Keratinocyte (primary cell): Measurements from ENCODE around the gene OPN1MW. TPM values are rescaled to one million over a fixed set of nuclear protein-coding genes. Genes with fewer than 3 reads are reported as not detected.
"Not testable (repeated sequence)": the region's sequence is repeated elsewhere in the genome, so short reads cannot be mapped to it uniquely, and the experiment has no call there.

Source experiments
- DNase-seq: peaks from one replicate; pipeline ENCODE4 v3.0.0-alpha.2; 2011; ENCODE audit warnings: low read depth, missing footprints, low spot score
- FAIRE-seq: peaks from 2 replicates; lab custom pipeline; 2011; peaks lifted over from hg19 to GRCh38; lab: Jason Lieb, UNC
- H2AFZ ChIP-seq: 2 replicates; pipeline ENCODE4 v1.6.0; 2012; ENCODE audit warnings: low read length, control low read depth, inconsistent platforms; ENCODE audit not compliant: control insufficient read depth
- H3K27ac ChIP-seq: 2 replicates; pipeline ENCODE4 v1.5.1; 2011; ENCODE audit warnings: low read length; ENCODE audit not compliant: control insufficient read depth, insufficient read depth
- H3K27me3 ChIP-seq: 3 replicates; pipeline ENCODE4 v1.6.0; 2011; ENCODE audit warnings: low read length; ENCODE audit not compliant: control insufficient read depth, insufficient read depth; ENCODE audit errors: extremely low read depth
- H3K36me3 ChIP-seq, 2 experiments: 2 replicates in 1 of 2; 3 replicates in 1 of 2; pipeline ENCODE4 v1.5.1; 2011; ENCODE audit warnings: low read length in 2 of 2, mild to moderate bottlenecking in 1 of 2; ENCODE audit not compliant: control insufficient read depth in 2 of 2, insufficient read depth in 2 of 2; ENCODE audit errors: extremely low read depth in 1 of 2
- H3K4me1 ChIP-seq: 3 replicates; pipeline ENCODE4 v1.5.1; 2011; ENCODE audit warnings: low read length; ENCODE audit not compliant: control insufficient read depth, insufficient read depth; ENCODE audit errors: extremely low read depth
- H3K4me2 ChIP-seq: 3 replicates; pipeline ENCODE4 v1.6.0; 2011; ENCODE audit warnings: low read depth, low read length; ENCODE audit not compliant: control insufficient read depth, insufficient read depth; ENCODE audit errors: extremely low read depth
- H3K4me3 ChIP-seq, 3 experiments: fragments of 200-600 bp in 1 of 3; sonication (generic) in 1 of 3; 2 replicates in 2 of 3; 3 replicates in 1 of 3; pipeline ENCODE4 v1.5.1; 2011 to 2016; ENCODE audit warnings: low read length in 3 of 3, mild to moderate bottlenecking in 3 of 3, control low read depth in 2 of 3, inconsistent platforms in 1 of 3, low read depth in 1 of 3, mixed read lengths in 1 of 3, mixed run types in 1 of 3, moderate library complexity in 1 of 3; ENCODE audit not compliant: control insufficient read depth in 2 of 3, insufficient read depth in 2 of 3; ENCODE audit errors: extremely low read depth in 1 of 3
- H3K79me2 ChIP-seq: 2 replicates; pipeline ENCODE4 v1.6.0; 2012; ENCODE audit warnings: low read length; ENCODE audit not compliant: control insufficient read depth, insufficient read depth
- H3K9ac ChIP-seq: 3 replicates; pipeline ENCODE4 v1.6.0; 2011; ENCODE audit warnings: low read length; ENCODE audit not compliant: control insufficient read depth, insufficient read depth; ENCODE audit errors: extremely low read depth
- H3K9me1 ChIP-seq: 3 replicates; pipeline ENCODE4 v1.6.0; 2011; ENCODE audit warnings: low read length; ENCODE audit not compliant: control insufficient read depth, insufficient read depth; ENCODE audit errors: extremely low read depth
- H3K9me3 ChIP-seq: 2 replicates; pipeline ENCODE4 v1.5.1; 2012; ENCODE audit warnings: low read depth, low read length; ENCODE audit not compliant: control insufficient read depth
- H4K20me1 ChIP-seq: 3 replicates; pipeline ENCODE4 v1.6.0; 2011; ENCODE audit warnings: low read length; ENCODE audit not compliant: control insufficient read depth, insufficient read depth; ENCODE audit errors: extremely low read depth
- dilution Hi-C: fragments of 300-500 bp; cut with MboI; formaldehyde crosslinking; loops from one replicate; pipeline ENCODE4 v1.7.0; 2020; ENCODE audit warnings: low sequenced_read_pairs; ENCODE audit not compliant: extremely low pct_ligation_motif_present
- polyA plus RNA-seq, 5 experiments: library from polyadenylated mRNA; depleted of rRNA in 3 of 5; stranded (reverse) in 3 of 5; stranded (forward) in 1 of 5; unstranded in 1 of 5; fragments of >200 nt; gene quantifications; 1 replicate in 1 of 5; 2 replicates in 3 of 5; 3 replicates in 1 of 5; pipeline versions ENCODE4 v1.2.1 to v1.2.3, GENCODE V29; 2011 to 2012; ENCODE audit warnings: missing spikeins in 2 of 5, low read depth in 1 of 5, low replicate concordance in 1 of 5

Gene OPN1MW
- polyA plus RNA-seq, 1 donor (not counting 4 experiments of a cell fraction or from before 2014, with no cell fraction given): not detected

GRCh38 chrX:154156221-154156620 lies 26.2 kb upstream of the OPN1MW start:
- H3K4me2 ChIP-seq, H4K20me1 ChIP-seq, FAIRE-seq, H3K4me3 ChIP-seq, H3K9ac ChIP-seq, DNase-seq, H3K4me1 ChIP-seq, H3K27ac ChIP-seq, H3K79me2 ChIP-seq, H3K9me3 ChIP-seq, H3K27me3 ChIP-seq, H3K36me3 ChIP-seq, dilution Hi-C loops, H3K9me1 ChIP-seq, H2AFZ ChIP-seq: not testable (repeated sequence)

- H3K4me2 ChIP-seq, H3K4me3 ChIP-seq, DNase-seq, H3K9me3 ChIP-seq, H3K79me2 ChIP-seq, H3K36me3 ChIP-seq, H4K20me1 ChIP-seq, H3K9me1 ChIP-seq, H3K27me3 ChIP-seq, dilution Hi-C loops, H3K27ac ChIP-seq, H3K4me1 ChIP-seq, H2AFZ ChIP-seq, H3K9ac ChIP-seq, FAIRE-seq: not testable (repeated sequence)
Measured at GRCh38 chrX:154157207-154157606, 25.2 kb upstream of the OPN1MW start.

- H3K4me1 ChIP-seq, H3K4me2 ChIP-seq, H3K9me1 ChIP-seq, FAIRE-seq, H3K9me3 ChIP-seq, DNase-seq, H3K36me3 ChIP-seq, H2AFZ ChIP-seq, H3K27ac ChIP-seq, H3K4me3 ChIP-seq, H3K27me3 ChIP-seq, dilution Hi-C loops, H3K79me2 ChIP-seq, H3K9ac ChIP-seq, H4K20me1 ChIP-seq: not testable (repeated sequence)
Measured at GRCh38 chrX:154159345-154159744, 23.1 kb upstream of the OPN1MW start.

GRCh38 chrX:154164902-154165301 lies 17.5 kb upstream of the OPN1MW start:
- H2AFZ ChIP-seq, H3K9me3 ChIP-seq, FAIRE-seq, H3K4me3 ChIP-seq, dilution Hi-C loops, H3K27ac ChIP-seq, DNase-seq, H3K9me1 ChIP-seq, H3K4me1 ChIP-seq, H3K36me3 ChIP-seq, H3K27me3 ChIP-seq, H4K20me1 ChIP-seq, H3K4me2 ChIP-seq, H3K9ac ChIP-seq, H3K79me2 ChIP-seq: not testable (repeated sequence)

- FAIRE-seq, H3K4me1 ChIP-seq, H4K20me1 ChIP-seq, H3K27me3 ChIP-seq, H3K79me2 ChIP-seq, H3K4me2 ChIP-seq, H3K9me1 ChIP-seq, H3K36me3 ChIP-seq, H3K27ac ChIP-seq, H3K9me3 ChIP-seq, DNase-seq, dilution Hi-C loops, H2AFZ ChIP-seq, H3K4me3 ChIP-seq, H3K9ac ChIP-seq: not testable (repeated sequence)
Measured at GRCh38 chrX:154168384-154168783, 14.0 kb upstream of the OPN1MW start.
